Measurements from ENCODE around the gene EIF4G2.

The EIF4G2 gene

DNA sequence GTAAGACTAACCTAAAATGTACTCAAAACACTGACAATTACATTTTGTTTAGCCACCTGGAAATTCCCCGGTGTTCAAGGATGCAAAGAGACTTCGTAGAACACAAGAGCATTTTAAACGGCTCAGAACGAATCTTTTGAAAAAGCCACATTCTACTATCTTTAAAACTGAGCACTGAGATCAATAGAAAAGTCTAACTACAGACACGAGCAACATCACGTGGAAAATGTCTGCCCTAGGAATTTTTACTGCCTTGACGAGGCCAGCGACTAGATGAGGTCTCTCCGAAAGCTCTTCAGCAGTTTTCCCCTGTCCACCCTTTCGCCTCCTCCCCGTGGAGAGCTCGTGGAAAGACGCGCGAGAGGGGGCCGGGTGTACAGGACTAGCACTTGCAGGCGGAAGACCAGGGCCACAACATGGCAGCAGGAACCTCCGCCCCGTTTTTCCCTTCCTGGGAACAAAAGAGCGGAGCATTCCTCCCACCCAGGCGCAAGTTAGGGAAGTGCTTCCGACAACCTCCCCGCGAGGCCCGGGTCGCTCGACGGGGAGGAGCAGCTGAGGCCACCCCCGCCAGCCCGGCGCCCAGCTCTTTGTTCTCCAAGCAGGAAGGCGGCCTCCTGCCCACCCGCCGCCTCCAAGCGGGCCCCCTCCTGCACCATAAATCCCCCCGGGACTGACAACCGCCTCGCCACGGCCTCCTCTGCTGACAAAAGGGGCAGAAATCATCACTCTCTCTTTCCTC lies 1.1 kb downstream of the EIF4G2 start:
- peak; percentile 37 for DNase-seq

DNA sequence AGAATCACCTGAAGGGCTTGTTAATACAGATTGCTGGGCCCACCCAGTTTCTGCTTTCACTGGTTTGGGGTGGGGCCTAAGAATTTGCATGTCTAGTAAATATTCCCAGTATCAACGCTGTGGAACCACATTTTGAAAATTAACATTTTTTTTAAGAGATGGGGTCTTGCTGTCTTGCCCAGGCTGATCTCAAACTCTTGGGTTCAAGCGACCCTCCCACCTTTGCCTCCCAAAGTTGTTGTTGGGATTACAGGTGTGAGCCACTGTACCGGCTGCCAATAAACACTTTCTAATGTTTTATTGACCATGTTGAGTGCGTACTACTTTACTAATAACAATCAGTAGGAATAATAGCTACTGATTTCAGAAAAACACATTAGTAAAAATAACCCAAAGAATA lies 2.5 kb downstream of the EIF4G2 start:
- DNase-seq: no peak

GRCh38 chr11:10805741-10806140 lies 3.0 kb downstream of the EIF4G2 start:
- DNase-seq: no peak

DNA sequence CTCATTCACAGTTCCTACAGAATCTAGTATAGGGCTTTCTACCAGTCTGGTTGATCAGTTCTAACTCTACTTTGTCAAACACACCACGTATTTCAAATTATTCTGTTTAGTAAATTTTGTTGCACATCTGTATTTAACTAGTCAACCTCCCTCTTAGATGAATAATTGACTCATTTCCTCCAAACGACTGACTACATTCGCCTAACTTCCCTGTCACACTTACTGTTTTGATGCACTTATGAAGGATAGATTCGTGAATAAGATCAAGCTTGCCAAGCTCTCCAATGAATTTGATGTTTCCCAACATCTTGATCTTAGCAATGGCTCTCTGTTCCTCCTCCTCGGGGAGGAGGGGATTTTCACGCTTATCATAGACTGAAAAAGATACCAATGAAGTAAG lies 5.0 kb downstream of the EIF4G2 start:
- DNase-seq: no peak

- no peak for DNase-seq
Measured at GRCh38 chr11:10800292-10800691, 8.4 kb downstream of the EIF4G2 start.

DNA sequence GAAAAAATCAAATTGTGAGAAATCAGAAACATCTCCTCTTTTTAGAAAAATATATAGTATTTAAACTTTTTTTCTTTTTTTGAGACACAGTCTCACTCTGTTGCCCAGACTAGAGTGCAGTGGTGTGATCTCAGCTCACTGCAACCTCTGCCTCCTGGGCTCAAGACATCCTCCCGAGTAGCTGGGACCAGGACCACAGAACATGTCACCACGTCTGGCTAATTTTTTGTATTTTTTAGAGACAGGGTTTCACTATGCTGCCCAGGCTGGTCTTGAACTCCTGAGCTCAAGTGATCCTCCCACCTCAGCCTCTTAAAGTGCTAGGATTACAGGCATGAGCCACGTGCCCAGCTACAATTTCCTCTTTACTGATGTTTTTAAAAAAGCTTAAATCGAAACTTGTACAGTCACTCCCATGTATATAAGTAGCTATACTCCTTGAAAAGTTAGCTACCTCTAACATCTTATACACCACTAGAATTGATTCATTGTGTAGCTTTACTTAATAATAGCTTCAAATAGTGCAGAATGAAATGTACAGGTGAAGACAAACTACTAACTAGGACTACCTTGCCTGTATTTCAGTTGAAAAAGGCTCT lies 10.3 kb downstream of the EIF4G2 start:
- DNase-seq: no peak

DNA sequence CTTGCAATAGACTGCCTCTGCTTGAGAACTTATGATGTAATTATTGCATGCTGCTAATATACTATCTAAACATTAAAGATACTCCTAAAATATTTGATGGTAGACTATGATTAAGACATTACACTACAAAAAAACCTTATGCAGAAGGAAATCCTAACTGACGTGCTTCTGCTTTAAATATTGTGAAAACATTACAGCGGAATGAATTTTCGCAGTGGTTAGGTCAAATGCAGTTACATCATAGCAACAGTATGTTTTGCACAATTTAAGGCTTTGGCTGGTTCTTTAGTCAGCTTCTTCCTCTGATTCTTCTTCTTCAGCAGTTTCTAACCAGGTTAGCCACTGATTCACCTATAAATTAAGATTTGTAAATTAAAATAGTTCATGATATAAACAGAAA lies 11.2 kb downstream of the EIF4G2 start:
- DNase-seq: no peak

DNA sequence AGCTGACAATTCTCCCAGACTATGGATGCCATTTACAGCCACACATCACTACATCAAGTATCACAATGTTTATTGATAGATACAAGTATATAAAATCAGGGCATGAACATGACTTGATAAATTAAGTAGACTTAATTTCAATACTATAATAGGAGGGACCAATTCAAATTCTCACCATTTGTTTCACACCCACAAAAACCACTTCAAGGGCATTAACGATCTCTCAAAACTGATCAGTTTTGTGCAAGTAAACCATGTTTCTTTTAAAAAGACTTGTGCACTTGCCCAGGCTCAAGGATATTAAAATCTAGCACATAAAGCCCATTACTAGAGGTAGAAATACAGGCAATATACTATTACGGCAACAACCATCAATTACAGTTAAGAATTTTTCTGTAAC lies 11.7 kb downstream of the EIF4G2 start:
- no peak for DNase-seq

GRCh38 chr11:10796191-10796590 lies 12.5 kb downstream of the EIF4G2 start:
- DNase-seq: no peak

- DNase-seq: no peak
Measured at GRCh38 chr11:10793470-10794255, 15.1 kb downstream of the EIF4G2 start.

- DNase-seq: peak; percentile 85
Measured at GRCh38 chr11:10792385-10793068, 16.2 kb downstream of the EIF4G2 start.

DNA sequence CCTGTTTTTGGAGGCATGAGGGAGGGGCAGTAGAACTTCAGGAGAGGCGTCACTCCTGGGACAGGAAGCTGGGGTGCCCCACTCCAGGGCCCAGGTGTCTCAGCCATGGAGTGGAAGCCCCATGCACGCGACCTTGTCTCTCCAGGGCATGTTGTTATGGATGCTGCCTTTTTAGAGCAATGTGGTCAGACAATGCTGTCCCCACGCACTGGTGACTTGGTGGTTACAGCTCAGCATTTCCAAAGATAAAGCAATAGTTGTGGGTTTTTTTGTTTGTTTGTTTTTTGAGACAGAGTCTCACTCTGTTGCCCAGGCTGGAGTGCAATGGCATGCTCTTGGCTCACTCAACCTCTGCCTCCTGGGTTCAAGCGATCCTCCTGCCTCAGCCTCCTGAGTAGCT lies 22.3 kb downstream of the EIF4G2 start:
- DNase-seq: no peak

GRCh38 chr11:10785146-10785474 lies 23.6 kb downstream of the EIF4G2 start:
- DNase-seq: no peak

GRCh38 chr11:10784232-10785145 lies 24.2 kb downstream of the EIF4G2 start:
- DNase-seq: no peak

- DNase-seq: no peak
Measured at GRCh38 chr11:10780040-10780439, 28.7 kb downstream of the EIF4G2 start.

- DNase-seq: no peak
Measured at GRCh38 chr11:10779086-10779485, 29.6 kb downstream of the EIF4G2 start.

GRCh38 chr11:10778217-10778970 lies 30.3 kb downstream of the EIF4G2 start:
- no peak for DNase-seq

DNA sequence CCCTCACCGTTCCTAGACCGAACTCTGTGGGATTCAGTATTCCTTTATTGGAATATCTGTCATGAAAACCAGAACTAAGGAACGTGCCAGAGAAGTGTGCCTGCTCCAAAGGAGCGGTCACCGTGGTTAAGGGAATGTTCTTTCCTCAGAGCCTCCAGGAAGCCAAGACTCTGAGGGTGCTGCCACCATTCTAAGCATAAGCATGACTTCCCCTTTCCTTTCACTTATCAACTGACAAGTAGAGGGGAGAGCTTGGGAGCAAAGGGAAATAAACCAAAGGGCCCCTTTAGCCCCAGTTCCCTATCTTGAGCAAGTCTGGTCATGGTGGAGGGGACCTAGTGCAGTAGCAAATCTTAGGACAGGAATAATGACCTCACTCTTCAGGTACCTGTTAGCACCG lies 30.9 kb downstream of the EIF4G2 start:
- DNase-seq: no peak

GRCh38 chr11:10777393-10777793 lies 31.3 kb downstream of the EIF4G2 start:
- DNase-seq: no peak

GRCh38 chr11:10774811-10775210 lies 33.9 kb downstream of the EIF4G2 start:
- no peak for DNase-seq

DNA sequence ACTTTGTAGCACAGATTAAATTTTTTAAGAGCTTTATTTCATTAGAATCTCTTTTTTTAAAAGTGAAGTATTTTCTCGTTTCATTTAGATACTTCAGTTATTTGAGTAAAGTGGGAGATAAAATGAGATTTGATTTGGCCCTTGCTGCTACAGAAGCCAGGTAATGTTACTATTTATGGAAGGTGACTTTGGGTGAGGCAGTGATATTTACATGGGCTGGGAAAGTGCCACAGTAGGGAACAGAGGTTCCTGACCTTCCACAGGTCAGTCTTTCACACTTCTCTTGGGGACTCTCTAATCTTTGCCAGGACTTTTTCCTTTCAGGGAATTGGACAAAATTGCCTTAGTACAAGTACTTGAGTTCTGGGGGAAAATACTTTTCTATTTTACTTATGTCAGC lies 37.3 kb downstream of the EIF4G2 start:
- no peak for DNase-seq
